ENCODE measurements around the gene KLRC1.

- TF ChIP-seq YY1 (IDR thresholded peaks at IDR 0.05; ENCODE audit: insufficient read depth, insufficient read length) (no peak), ZNF274 (IDR thresholded peaks at IDR 0.05; ENCODE audit: low read depth, low read length) (no peak)
Observed at GRCh38 chr12:10406725-10407124, 46.5 kb downstream of the KLRC1 start.
